Peyer's patch (tissue), 4 donors: ENCODE data around the gene FRYL. TPM values are rescaled to one million over a fixed set of nuclear protein-coding genes. Genes with fewer than 3 reads are reported as not detected.

Experiments
- DNase-seq, 3 donors: peaks; one replicate each; pipeline ENCODE4 v3.0.0-alpha.2; 2017 to 2019
- H3K27ac ChIP-seq, 4 donors: fragments of 200-600 bp; sonication (generic); one replicate each; pipeline ENCODE4 v1.5.1; 2016 to 2019
- H3K27me3 ChIP-seq, 2 donors: fragments of 200-600 bp; sonication (generic); one replicate each; pipeline ENCODE4 v1.5.1; 2019
- H3K36me3 ChIP-seq, 3 donors: fragments of 200-600 bp; sonication (generic); one replicate each; pipeline ENCODE4 v1.5.1; 2016 to 2019
- H3K4me1 ChIP-seq, 4 donors: fragments of 200-600 bp; sonication (generic); one replicate each; pipeline ENCODE4 v1.5.1; 2016 to 2019
- H3K4me3 ChIP-seq, 4 donors: fragments of 200-600 bp; sonication (generic); 1 replicate in 3 of 4; 2 replicates in 1 of 4; pipeline ENCODE4 v1.5.1; 2016 to 2019; ENCODE audit warnings: mild to moderate bottlenecking in 1 of 4
- H3K9me3 ChIP-seq, 4 donors: fragments of 200-600 bp; sonication (generic); one replicate each; pipeline ENCODE4 v1.5.1; 2016 to 2019; ENCODE audit warnings: mild to moderate bottlenecking in 1 of 4
- POLR2A ChIP-seq, 2 donors: fragments of 450-650 bp; IDR thresholded peaks; one replicate each; pipeline ENCODE4 v1.5.1; 2017; ENCODE audit warnings: antibody characterized with exemption in 2 of 2, mild to moderate bottlenecking in 2 of 2, moderate library complexity in 2 of 2
- total RNA-seq, 4 donors: library from RNA; depleted of rRNA; stranded (reverse); fragments of >200 nt; gene quantifications; one replicate each; pipeline ENCODE4 v1.1.0, GENCODE V29; 2016
- TF ChIP-seq, protein P1 (sequence below), 6 experiments: fragments of 450-650 bp in 4 of 6; fragments of 200-600 bp in 2 of 6; sonication (generic) in 1 of 6; IDR thresholded peaks; one replicate each; pipeline ENCODE4 v1.5.1; 2017 to 2019; ENCODE audit warnings: antibody characterized with exemption in 6 of 6, mild to moderate bottlenecking in 3 of 6, moderate library complexity in 1 of 6

The FRYL gene
- total RNA-seq, 4 donors from 2014 or later = 220 to 253 (median 241) TPM

DNA sequence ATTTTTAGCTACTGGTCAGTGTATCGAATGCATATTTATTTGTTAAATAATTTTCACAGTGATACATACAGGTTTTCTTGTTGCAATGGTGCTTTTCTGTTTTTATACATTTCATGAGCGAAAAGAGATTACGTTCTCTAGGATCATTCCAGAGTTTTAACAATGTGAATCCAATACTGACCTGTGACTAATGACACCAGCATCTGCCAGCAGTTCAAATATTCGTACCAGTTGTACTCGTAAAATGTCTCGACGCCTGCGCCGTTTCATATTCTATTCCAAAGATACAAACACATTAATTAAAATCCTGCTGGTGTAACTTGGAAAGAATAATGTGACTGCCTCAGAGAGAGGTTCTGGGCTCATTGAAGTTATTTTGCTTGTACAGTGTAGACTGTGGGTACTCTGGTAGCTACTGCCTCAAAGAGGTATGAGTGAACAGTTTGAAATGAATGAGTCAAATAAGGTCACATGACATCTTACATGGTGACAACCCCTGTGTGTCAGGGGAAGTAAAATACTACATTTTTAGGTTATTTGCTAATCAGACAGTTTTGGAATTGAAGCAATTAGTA is 209.3 kb downstream of the FRYL start:
- TF ChIP-seq, protein P1, sequence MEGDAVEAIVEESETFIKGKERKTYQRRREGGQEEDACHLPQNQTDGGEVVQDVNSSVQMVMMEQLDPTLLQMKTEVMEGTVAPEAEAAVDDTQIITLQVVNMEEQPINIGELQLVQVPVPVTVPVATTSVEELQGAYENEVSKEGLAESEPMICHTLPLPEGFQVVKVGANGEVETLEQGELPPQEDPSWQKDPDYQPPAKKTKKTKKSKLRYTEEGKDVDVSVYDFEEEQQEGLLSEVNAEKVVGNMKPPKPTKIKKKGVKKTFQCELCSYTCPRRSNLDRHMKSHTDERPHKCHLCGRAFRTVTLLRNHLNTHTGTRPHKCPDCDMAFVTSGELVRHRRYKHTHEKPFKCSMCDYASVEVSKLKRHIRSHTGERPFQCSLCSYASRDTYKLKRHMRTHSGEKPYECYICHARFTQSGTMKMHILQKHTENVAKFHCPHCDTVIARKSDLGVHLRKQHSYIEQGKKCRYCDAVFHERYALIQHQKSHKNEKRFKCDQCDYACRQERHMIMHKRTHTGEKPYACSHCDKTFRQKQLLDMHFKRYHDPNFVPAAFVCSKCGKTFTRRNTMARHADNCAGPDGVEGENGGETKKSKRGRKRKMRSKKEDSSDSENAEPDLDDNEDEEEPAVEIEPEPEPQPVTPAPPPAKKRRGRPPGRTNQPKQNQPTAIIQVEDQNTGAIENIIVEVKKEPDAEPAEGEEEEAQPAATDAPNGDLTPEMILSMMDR (IDR thresholded peaks at IDR 0.05) = no peak
- TF ChIP-seq POLR2A (IDR thresholded peaks at IDR 0.05) = no peak
- DNase-seq = no peak
- H3K27ac ChIP-seq = no peak overlapping the region
- no peak overlapping the region for H3K4me3 ChIP-seq
- H3K4me1 ChIP-seq = no peaks in the 10 kb centered on the region
- peaks cover 0 to 100% (median 0%) of the 10 kb centered on the region in 3 donors for H3K36me3 ChIP-seq
- H3K27me3 ChIP-seq = no peaks in the 10 kb centered on the region
- no peaks in the 10 kb centered on the region for H3K9me3 ChIP-seq

DNA sequence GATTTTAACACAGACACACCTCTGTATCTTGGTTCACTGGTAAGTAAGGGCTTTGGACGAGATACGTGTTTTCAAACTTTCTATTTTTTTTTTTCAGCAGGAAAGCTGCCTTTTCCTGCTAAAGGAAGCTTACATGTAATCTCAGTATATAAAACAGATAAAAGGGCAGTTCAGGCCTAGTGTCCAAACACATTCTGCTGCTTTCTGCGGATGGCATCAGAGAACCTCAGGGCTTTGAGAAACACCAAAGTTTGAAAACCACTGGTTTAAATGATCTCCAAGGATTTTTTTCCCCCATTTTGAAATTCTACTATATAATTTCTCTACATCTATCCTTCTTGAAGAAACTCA is 214.1 kb downstream of the FRYL start:
- Histone ChIP-seq H3K27me3 (no peaks in the 10 kb centered on the region), H3K36me3 (peaks cover 0 to 99% (median 0%) of the 10 kb centered on the region in 3 donors), H3K9me3 (no peaks in the 10 kb centered on the region), H3K27ac (no peak overlapping the region), H3K4me1 (no peaks in the 10 kb centered on the region), H3K4me3 (no peak overlapping the region)
- TF ChIP-seq POLR2A (IDR thresholded peaks at IDR 0.05) = no peak
- TF ChIP-seq, protein P1 (IDR thresholded peaks at IDR 0.05) = no peak
- no peak for DNase-seq

DNA sequence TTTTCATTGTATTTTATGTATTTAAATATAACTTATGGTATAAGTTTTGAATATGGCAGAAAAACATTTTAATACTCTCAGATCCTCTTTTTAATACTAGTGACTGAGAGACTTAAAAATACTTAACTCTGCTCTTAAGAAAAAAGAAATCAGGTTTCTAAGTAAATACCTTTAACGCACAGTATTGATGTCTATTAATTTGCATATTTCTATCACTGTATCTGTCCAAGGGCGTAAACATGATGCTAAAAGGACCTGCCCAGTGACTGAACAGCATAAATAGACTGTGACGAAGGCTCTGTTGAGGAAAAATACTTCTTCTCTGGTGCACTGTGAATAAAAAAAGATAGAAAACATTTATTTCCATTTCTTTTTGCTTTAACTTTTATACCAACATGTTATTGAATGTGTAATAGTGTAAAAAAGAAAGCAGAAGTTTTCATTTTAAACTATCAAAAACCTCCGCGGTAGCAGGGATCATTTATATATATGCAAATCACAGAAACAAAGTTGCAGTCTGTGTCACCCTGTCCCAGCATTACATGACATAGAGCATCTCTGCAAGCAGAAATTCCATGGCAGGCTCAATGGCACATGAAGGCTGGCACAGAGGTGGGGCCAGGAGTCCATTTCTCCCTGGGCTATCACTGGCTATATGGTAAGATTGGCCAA is 214.6 kb downstream of the FRYL start:
- Histone ChIP-seq H3K4me3 (no peak overlapping the region), H3K27ac (no peak overlapping the region), H3K9me3 (no peaks in the 10 kb centered on the region), H3K36me3 (peaks cover 0 to 99% (median 5%) of the 10 kb centered on the region in 3 donors), H3K4me1 (no peaks in the 10 kb centered on the region), H3K27me3 (no peaks in the 10 kb centered on the region)
- TF ChIP-seq POLR2A (IDR thresholded peaks at IDR 0.05) = no peak
- no peak for DNase-seq

DNA sequence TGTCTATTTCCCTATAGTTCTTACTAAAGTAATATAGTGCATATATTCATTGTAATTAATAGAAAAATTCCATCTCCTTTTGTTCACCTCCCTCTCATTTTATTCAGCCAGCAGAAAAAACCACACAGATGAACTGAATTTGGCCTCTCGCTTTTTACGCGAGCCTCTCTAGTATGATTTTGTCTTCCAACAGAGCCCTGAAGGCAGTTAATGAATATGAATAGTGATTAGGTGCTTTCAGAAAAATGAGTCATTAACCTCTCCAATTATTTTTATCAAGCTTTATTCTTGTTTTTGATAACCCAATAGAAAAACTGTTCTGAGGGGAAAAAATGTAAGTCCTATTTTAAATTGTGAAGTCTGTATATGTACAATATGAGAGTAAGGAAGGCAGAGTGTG is 215.9 kb downstream of the FRYL start:
- H3K27me3 ChIP-seq = no peaks in the 10 kb centered on the region
- no peak overlapping the region for H3K4me3 ChIP-seq
- no peak for TF ChIP-seq POLR2A (IDR thresholded peaks at IDR 0.05)
- TF ChIP-seq, protein P1 (IDR thresholded peaks at IDR 0.05) = no peak
- no peak overlapping the region for H3K27ac ChIP-seq
- H3K36me3 ChIP-seq = peaks cover 0 to 96% (median 5%) of the 10 kb centered on the region in 3 donors
- no peaks in the 10 kb centered on the region for H3K4me1 ChIP-seq
- DNase-seq = no peak
- no peaks in the 10 kb centered on the region for H3K9me3 ChIP-seq

DNA sequence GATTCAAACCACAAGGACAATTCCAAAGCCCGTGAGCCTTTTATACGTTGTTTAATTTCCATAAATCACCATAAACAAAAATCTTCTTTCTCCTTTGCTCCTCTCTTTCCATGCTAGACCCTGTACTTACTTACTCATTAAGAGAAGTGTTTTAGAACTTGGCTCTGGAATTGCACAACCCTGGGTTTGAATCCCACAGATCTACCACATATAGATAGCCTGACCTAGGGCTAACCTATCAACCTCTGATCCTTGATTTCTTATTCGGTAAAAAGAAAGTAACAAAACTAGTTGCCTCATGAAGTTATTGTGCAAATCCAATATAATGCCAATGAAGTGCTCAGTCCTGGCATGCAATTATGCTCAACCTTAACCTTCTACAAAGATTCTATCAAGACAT is 221.3 kb downstream of the FRYL start:
- Histone ChIP-seq H3K27ac (no peak overlapping the region), H3K27me3 (no peaks in the 10 kb centered on the region), H3K4me3 (no peak overlapping the region), H3K9me3 (no peaks in the 10 kb centered on the region), H3K36me3 (peaks cover 0 to 95% (median 9%) of the 10 kb centered on the region in 3 donors), H3K4me1 (no peaks in the 10 kb centered on the region)
- TF ChIP-seq POLR2A (IDR thresholded peaks at IDR 0.05) = no peak
- TF ChIP-seq, protein P1 (IDR thresholded peaks at IDR 0.05) = no peak
- DNase-seq = no peak

DNA sequence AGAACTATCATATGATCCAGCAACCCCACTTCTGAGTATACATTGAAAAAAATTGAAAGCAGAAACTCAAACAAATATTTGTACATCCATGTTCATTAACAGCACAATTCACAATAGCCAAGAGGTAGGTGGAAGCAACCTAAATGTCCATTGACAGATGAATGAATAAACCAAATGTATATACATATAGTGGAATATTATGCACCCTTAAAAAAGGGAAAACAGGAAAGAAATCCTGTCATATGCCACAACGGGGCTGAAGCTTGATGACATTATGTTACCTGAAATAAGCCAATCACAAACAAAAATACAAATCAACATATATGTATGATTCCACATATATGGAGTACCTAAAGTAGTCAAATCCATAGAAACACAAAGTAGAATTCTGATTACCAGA is 222.1 kb downstream of the FRYL start:
- H3K27me3 ChIP-seq = no peaks in the 10 kb centered on the region
- no peak overlapping the region for H3K4me3 ChIP-seq
- H3K27ac ChIP-seq = no peak overlapping the region
- no peaks in the 10 kb centered on the region for H3K9me3 ChIP-seq
- TF ChIP-seq, protein P1 (IDR thresholded peaks at IDR 0.05) = no peak
- no peak for TF ChIP-seq POLR2A (IDR thresholded peaks at IDR 0.05)
- H3K4me1 ChIP-seq = no peaks in the 10 kb centered on the region
- no peak for DNase-seq
- peaks cover 0 to 96% (median 9%) of the 10 kb centered on the region in 3 donors for H3K36me3 ChIP-seq
